Lower lobe of right lung (tissue), 2 donors: ENCODE results near the gene TIMP2. TPM values are rescaled to one million over a fixed set of nuclear protein-coding genes. Genes with fewer than 3 reads are reported as not detected.
A peak's percentile ranks its signal among the peaks of the same experiment; 100 is the strongest.

Source experiments
- ATAC-seq, 2 donors: fragments of 200-7000 bp; cut with Tn5 transposase; one replicate each; pipeline ENCODE4 v1.9.1; 2020 to 2022; ENCODE audit warnings: mild to moderate bottlenecking in 2 of 2, moderate library complexity in 2 of 2
- DNase-seq: peaks from one replicate; pipeline ENCODE4 v3.0.0-alpha.2; 2020
- H3K27ac ChIP-seq: fragments of 200-600 bp; one replicate; pipeline ENCODE4 v1.8.0; 2022
- H3K27me3 ChIP-seq: fragments of 200-600 bp; one replicate; pipeline ENCODE4 v1.8.0; 2022; ENCODE audit warnings: low read depth
- H3K36me3 ChIP-seq: fragments of 200-600 bp; one replicate; pipeline ENCODE4 v1.8.0; 2022; ENCODE audit warnings: mild to moderate bottlenecking
- H3K4me1 ChIP-seq: fragments of 200-600 bp; one replicate; pipeline ENCODE4 v1.8.0; 2022
- H3K4me3 ChIP-seq: fragments of 200-600 bp; one replicate; pipeline ENCODE4 v1.8.0; 2022; ENCODE audit warnings: mild to moderate bottlenecking
- H3K9me3 ChIP-seq: fragments of 200-600 bp; one replicate; pipeline ENCODE4 v1.8.0; 2022
- CTCF ChIP-seq: fragments of 200-600 bp; IDR thresholded peaks from one replicate; pipeline ENCODE4 v1.8.0; 2022; ENCODE audit warnings: antibody characterized with exemption, mild to moderate bottlenecking
- intact Hi-C: fragments of 100-400 bp; cut with DNase I; formaldehyde crosslinking; loops from one replicate; pipeline ENCODE4 v1.11.0; 2022
- total RNA-seq: library from RNA; stranded (reverse); fragmentation: NEBNext Ultra II Directional; extraction: Animal tissue kit (Norgen Biotek cat#: 25700); gene quantifications from one replicate; pipeline ENCODE4 v1.2.1, GENCODE V29; 2021
- donor health status: DM: no; HTN: yes; CAD: no; lungs with severe emphysema.

TIMP2 gene
- total RNA-seq, 1 donor from 2014 or later: 260 TPM

- no peak for DNase-seq
- no peak for TF ChIP-seq CTCF
- Histone ChIP-seq H3K4me3 (no peak overlapping the region), H3K36me3 (peaks cover 18% of the 10 kb centered on the region), H3K27ac (peak overlapping the region; percentile 6), H3K4me1 (peaks cover 65% of the 10 kb centered on the region), H3K27me3 (no peaks in the 10 kb centered on the region), H3K9me3 (no peaks in the 10 kb centered on the region)
- intact Hi-C loops: no loop called here
- no peak for ATAC-seq
Observed at GRCh38 chr17:78896834-78897663, 28.1 kb downstream of the TIMP2 start.

GRCh38 chr17:78896091-78896833 lies 28.9 kb downstream of the TIMP2 start:
- TF ChIP-seq CTCF: no peak
- no peak for ATAC-seq
- Histone ChIP-seq H3K9me3 (no peaks in the 10 kb centered on the region), H3K4me1 (peaks cover 73% of the 10 kb centered on the region), H3K27me3 (no peaks in the 10 kb centered on the region), H3K27ac (peak overlapping the region; percentile 18), H3K4me3 (no peak overlapping the region), H3K36me3 (peaks cover 13% of the 10 kb centered on the region)
- no peak for DNase-seq
- intact Hi-C loops: no loop called here

- H3K27me3 ChIP-seq: no peaks in the 10 kb centered on the region
- peak overlapping the region; percentile 18 for H3K27ac ChIP-seq
- H3K4me3 ChIP-seq: no peak overlapping the region
- intact Hi-C loops: no loop called here
- no peak for ATAC-seq
- no peak for DNase-seq
- H3K36me3 ChIP-seq: peaks cover 4% of the 10 kb centered on the region
- peaks cover 81% of the 10 kb centered on the region for H3K4me1 ChIP-seq
- TF ChIP-seq CTCF: no peak
- no peaks in the 10 kb centered on the region for H3K9me3 ChIP-seq
Observed at GRCh38 chr17:78895322-78895721, 29.9 kb downstream of the TIMP2 start.

GRCh38 chr17:78893684-78894083 lies 31.5 kb downstream of the TIMP2 start:
- intact Hi-C loops: no loop called here
- H3K36me3 ChIP-seq: no peaks in the 10 kb centered on the region
- no peak for TF ChIP-seq CTCF
- ATAC-seq (no peak), DNase-seq (no peak)
- no peak overlapping the region for H3K4me3 ChIP-seq
- peaks cover 83% of the 10 kb centered on the region for H3K4me1 ChIP-seq
- no peaks in the 10 kb centered on the region for H3K27me3 ChIP-seq
- H3K27ac ChIP-seq: no peak overlapping the region
- no peaks in the 10 kb centered on the region for H3K9me3 ChIP-seq

- Histone ChIP-seq H3K4me3 (no peak overlapping the region), H3K9me3 (no peaks in the 10 kb centered on the region), H3K4me1 (peaks cover 76% of the 10 kb centered on the region), H3K27me3 (no peaks in the 10 kb centered on the region), H3K27ac (peak overlapping the region; percentile 56), H3K36me3 (no peaks in the 10 kb centered on the region)
- intact Hi-C loops: no loop called here
- no peak for TF ChIP-seq CTCF
- no peak for DNase-seq
- no peak for ATAC-seq
Observed at GRCh38 chr17:78892936-78893379, 32.2 kb downstream of the TIMP2 start.
